ENCODE measurements around the gene DENND5A.
"Not testable (repeated sequence)": the region's sequence is repeated elsewhere in the genome, so short reads cannot be mapped to it uniquely, and the experiment has no call there.

DNA sequence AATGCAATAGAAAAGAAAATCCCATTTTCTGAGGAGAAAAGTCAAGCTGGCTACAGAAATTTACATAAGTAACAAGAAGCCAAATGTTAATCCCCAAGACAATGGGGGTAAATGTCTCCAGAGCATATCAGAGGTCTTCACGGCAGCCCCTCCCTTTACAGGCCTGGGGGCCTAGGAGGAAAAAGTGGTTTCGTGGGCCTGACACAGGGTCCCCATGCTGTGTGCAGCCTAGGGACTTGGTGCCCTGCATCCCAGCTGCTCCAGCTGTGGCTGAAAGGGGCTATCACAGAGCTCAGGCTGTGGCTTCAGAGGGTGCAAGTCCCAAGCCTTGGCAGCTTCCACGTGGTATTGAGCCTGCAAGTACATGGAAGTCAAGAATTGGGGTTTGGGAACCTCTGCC lies 76.3 kb downstream of the DENND5A start:
- not testable (repeated sequence) for TF ChIP-seq CTCF, POLR2A (IDR thresholded peaks at IDR 0.05)
